K562 (cell line): ENCODE results near the gene RPE. TPM values are rescaled to one million over a fixed set of nuclear protein-coding genes. Genes with fewer than 3 reads are reported as not detected.
A peak's percentile ranks its signal among the peaks of the same experiment; 100 is the strongest.

Experiments used
- ATF4 ChIP-seq: fragments of 450-650 bp; formaldehyde crosslinking; IDR thresholded peaks from 2 replicates; pipeline ENCODE4 v1.4.0; 2022; ENCODE audit warnings: mild to moderate bottlenecking, moderate library complexity
- BCL6 ChIP-seq: fragments of 250-450 bp; sonication (Bioruptor Pico); IDR thresholded peaks from 2 replicates; pipeline ENCODE4 v1.4.0; 2020
- CREM ChIP-seq: IDR thresholded peaks from 2 replicates; pipeline ENCODE4 v1.6.1; 2014; ENCODE audit warnings: antibody characterized with exemption, low read depth
- CXXC5 ChIP-seq: fragments of 250-450 bp; sonication (Bioruptor Pico); IDR thresholded peaks from 2 replicates; pipeline ENCODE4 v1.8.0; 2022; ENCODE audit warnings: inconsistent platforms, mild to moderate bottlenecking, moderate library complexity
- DEAF1 ChIP-seq: fragments of 450-650 bp; formaldehyde crosslinking; IDR thresholded peaks from 2 replicates; pipeline ENCODE4 v1.4.0; 2020; ENCODE audit warnings: mild to moderate bottlenecking, moderate library complexity
- ELF1 ChIP-seq: fragments of 200-800 bp; sonication (Bioruptor generic); IDR thresholded peaks from 2 replicates; pipeline ENCODE4 v1.6.1; 2016; ENCODE audit warnings: missing genetic modification characterization, missing compliant biosample characterization
- HMG20B ChIP-seq: fragments of 250-450 bp; sonication (Bioruptor Pico); IDR thresholded peaks from 2 replicates; pipeline ENCODE4 v1.5.0; 2021; ENCODE audit warnings: mild to moderate bottlenecking
- MYNN ChIP-seq, 2 experiments: sonication (generic); formaldehyde crosslinking in 1 of 2; IDR thresholded peaks; 2 replicates each; pipeline versions ENCODE4 v1.5.0 to v1.6.1; 2016 to 2020; ENCODE audit warnings: antibody characterized with exemption in 1 of 2, missing genetic modification reagents in 1 of 2
- SMC3 ChIP-seq: conservative IDR thresholded peaks from 2 replicates; pipeline ENCODE4 v1.6.1; 2011; ENCODE audit warnings: low read depth, low read length, improper control_type of control experiment; ENCODE audit not compliant: insufficient read depth
- ZNF551 ChIP-seq: fragments of 250-450 bp; sonication (Bioruptor Pico); IDR thresholded peaks from 2 replicates; pipeline ENCODE4 v1.5.0; 2021; ENCODE audit warnings: mild to moderate bottlenecking, moderate library complexity
- ZNF707 ChIP-seq: fragments of 250-450 bp; sonication (Bioruptor Pico); conservative IDR thresholded peaks from 2 replicates; pipeline ENCODE4 v1.8.0; 2022; ENCODE audit warnings: inconsistent platforms, mild to moderate bottlenecking, moderate library complexity
- ZNF764 ChIP-seq: fragments of 250-450 bp; sonication (Bioruptor Pico); IDR thresholded peaks from 2 replicates; pipeline ENCODE4 v1.4.0; 2020; ENCODE audit warnings: low read depth, mild to moderate bottlenecking, moderate library complexity
- polyA plus RNA-seq, 8 experiments: library from polyadenylated mRNA; depleted of rRNA in 4 of 8; stranded (reverse) in 5 of 8; unstranded in 3 of 8; fragments of >200 nt; fragmentation: Nextera tagmentation in 2 of 8; fragmentation: Illumina TruSeq in 1 of 8; extraction: Ambion mirVana in 2 of 8; extraction: Trizol in 1 of 8; gene quantifications; 2 replicates each; pipeline versions ENCODE4 v1.2.1 to v1.2.3, GENCODE V29; 2011 to 2014; ENCODE audit warnings: inconsistent platforms in 1 of 8, missing spikeins in 1 of 8
- total RNA-seq, 7 experiments: library from RNA; depleted of rRNA in 6 of 7; stranded (reverse); fragments of >200 nt in 6 of 7; fragmentation: Illumina TruSeq in 2 of 7; extraction: Trizol in 2 of 7; gene quantifications; 2 replicates each; pipeline versions ENCODE4 v1.2.1 to v1.2.3, GENCODE V29; 2011 to 2021; ENCODE audit warnings: low replicate concordance in 1 of 7

Gene RPE
- total and polyA plus RNA-seq, 9 of the 15 experiments (the other 6 are each of a cell fraction or from before 2014, with no cell fraction given): 33.5 to 65.3 (median 50.4) TPM

DNA sequence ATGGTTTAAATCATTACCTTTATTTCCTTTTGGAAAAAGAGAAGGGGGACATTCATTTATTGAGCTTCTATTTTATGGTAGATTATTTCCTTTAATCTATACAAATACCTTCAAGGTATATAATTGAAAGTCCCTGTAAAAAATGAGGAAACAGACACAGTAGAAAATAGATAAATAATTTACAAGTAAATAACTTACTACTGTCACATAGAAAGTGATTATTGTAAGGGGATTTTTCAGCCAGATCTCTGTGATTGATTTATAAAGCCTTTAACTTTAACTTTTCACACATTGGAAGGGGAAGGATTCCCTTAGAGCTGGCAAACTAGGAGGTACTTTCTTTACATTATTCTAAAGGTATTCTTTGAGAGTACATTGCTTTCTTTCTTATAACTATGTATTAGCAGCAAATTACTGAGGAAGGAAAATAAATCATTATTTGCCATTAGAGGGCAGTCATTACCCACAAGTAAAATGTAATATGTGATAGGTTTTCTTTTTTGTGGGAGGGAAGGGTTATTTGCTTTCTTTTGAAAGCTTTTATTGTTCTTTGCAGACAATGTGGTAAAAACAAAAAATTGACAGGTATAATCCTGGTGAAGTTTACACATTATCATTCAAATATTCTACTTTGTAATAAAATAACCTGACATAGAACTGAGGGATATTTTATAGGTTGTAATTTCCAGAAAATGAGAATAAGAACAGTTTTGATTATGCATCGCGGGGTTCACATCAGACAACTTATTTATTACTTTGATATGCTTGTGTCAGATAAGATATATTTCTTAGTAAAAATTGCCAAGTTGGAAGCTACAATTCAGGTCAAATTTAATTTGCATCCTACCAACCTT, 24.8 kb upstream of the RPE start (continued):
- no peak for TF ChIP-seq HMG20B (CRISPR knock-in tag)
- no peak for TF ChIP-seq BCL6
- TF ChIP-seq ELF1 (tag): no peak
- TF ChIP-seq ATF4: no peak
- TF ChIP-seq ZNF764: no peak
- no peak for TF ChIP-seq CREM
- TF ChIP-seq DEAF1 (CRISPR knock-in tag): 0 out of 2 replicates have a peak, but pooled peaks have one; percentile 46
- TF ChIP-seq CXXC5 (CRISPR knock-in tag): no peak
- no peak for TF ChIP-seq MYNN (IDR thresholded peaks at IDR 0.05)
- no peak for TF ChIP-seq MYNN (CRISPR knock-in tag; IDR thresholded peaks at IDR 0.05)
- TF ChIP-seq ZNF707: no peak
- TF ChIP-seq ZNF551 (CRISPR knock-in tag): no peak
- TF ChIP-seq SMC3: 0 out of 2 replicates have a peak, but pooled peaks have one; percentile 30
